Lower leg skin (tissue), 4 donors: ENCODE measurements around the gene KIRREL3. TPM values are rescaled to one million over a fixed set of nuclear protein-coding genes. Genes with fewer than 3 reads are reported as not detected.
"Not testable (repeated sequence)": the region's sequence is repeated elsewhere in the genome, so short reads cannot be mapped to it uniquely, and the experiment has no call there.

Experiments used
- DNase-seq, 2 donors: peaks; one replicate each; pipeline ENCODE4 v3.0.0-alpha.2; 2019; ENCODE audit warnings: low spot score in 2 of 2
- H3K4me3 ChIP-seq: fragments of 200-600 bp; sonication (generic); 2 replicates; pipeline ENCODE4 v1.5.1; 2017; ENCODE audit warnings: mild to moderate bottlenecking, low read depth; ENCODE audit not compliant: poor library complexity, severe bottlenecking
- CTCF ChIP-seq, 3 donors: fragments of 450-650 bp; IDR thresholded peaks; one replicate each; pipeline ENCODE4 v1.5.1; 2016; ENCODE audit warnings: antibody characterized with exemption in 3 of 3, mild to moderate bottlenecking in 3 of 3, moderate library complexity in 2 of 3
- POLR2A ChIP-seq, 2 donors: fragments of 450-650 bp; IDR thresholded peaks; one replicate each; pipeline ENCODE4 v1.6.1; 2016 to 2017; ENCODE audit warnings: antibody characterized with exemption in 2 of 2, mild to moderate bottlenecking in 1 of 2, moderate library complexity in 1 of 2
- WGBS, 2 donors: methylation state at CpG; one replicate each; pipeline ENCODE4 v1.1.5; 2018; 5-methylcytosine and 5-hydroxymethylcytosine counted together
- intact Hi-C: fragments of 100-400 bp; cut with DNase I; formaldehyde crosslinking; loops from one replicate; pipeline ENCODE4 v1.15.0; 2023; ENCODE audit warnings: low total_unique reads
- total RNA-seq, 4 donors: library from RNA; depleted of rRNA; stranded (reverse); fragments of >200 nt; gene quantifications; one replicate each; pipeline ENCODE4 v1.1.0, GENCODE V29; 2016

Gene KIRREL3
- total RNA-seq, 4 donors from 2014 or later, result 0.13 TPM; not detected in 3

GRCh38 chr11:126965331-126965730 is 35.2 kb downstream of the KIRREL3 start:
- intact Hi-C loops, result no loop called here
- WGBS, 2 donors, result 76 to 86% methylated on average over 6 of the region's 6 CpGs
- H3K4me3 ChIP-seq, result no peak overlapping the region
- no peak for DNase-seq
- TF ChIP-seq POLR2A (IDR thresholded peaks at IDR 0.05), result no peak
- no peak for TF ChIP-seq CTCF (IDR thresholded peaks at IDR 0.05)

- DNase-seq, result no peak
- TF ChIP-seq POLR2A (IDR thresholded peaks at IDR 0.05) (no peak), CTCF (IDR thresholded peaks at IDR 0.05) (no peak)
- no peak overlapping the region for H3K4me3 ChIP-seq
- WGBS, 2 donors, result 68 to 74% methylated on average over 3 of the region's 3 CpGs
- intact Hi-C loops, result no loop called here
Observed at GRCh38 chr11:126963603-126964363, 36.8 kb downstream of the KIRREL3 start.

- no peak overlapping the region for H3K4me3 ChIP-seq
- no peak for DNase-seq
- intact Hi-C loops, result no loop called here
- WGBS, 2 donors, result 46 to 52% methylated on average over 1 of the region's 1 CpG
- TF ChIP-seq CTCF (IDR thresholded peaks at IDR 0.05) (no peak), POLR2A (IDR thresholded peaks at IDR 0.05) (no peak)
Observed at GRCh38 chr11:126963115-126963514, 37.5 kb downstream of the KIRREL3 start.

- TF ChIP-seq CTCF (IDR thresholded peaks at IDR 0.05) (no peak), POLR2A (IDR thresholded peaks at IDR 0.05) (no peak)
- DNase-seq, result no peak
- no peak overlapping the region for H3K4me3 ChIP-seq
- intact Hi-C loops, result no loop called here
- WGBS, 2 donors, result 92 to 94% methylated on average over 4 of the region's 4 CpGs
Observed at GRCh38 chr11:126959700-126960099, 40.9 kb downstream of the KIRREL3 start.

- no peak for DNase-seq
- WGBS, 2 donors, result 68 to 71% methylated on average over 10 of the region's 10 CpGs
- TF ChIP-seq CTCF (IDR thresholded peaks at IDR 0.05), result no peak
- TF ChIP-seq POLR2A (IDR thresholded peaks at IDR 0.05), result no peak
- intact Hi-C loops, result no loop called here
- no peak overlapping the region for H3K4me3 ChIP-seq
Observed at GRCh38 chr11:126956635-126957034, 43.9 kb downstream of the KIRREL3 start.

- H3K4me3 ChIP-seq, DNase-seq, intact Hi-C loops: not testable (repeated sequence)
- 75 to 86% methylated on average over 2 of the region's 2 CpGs for WGBS, 2 donors
Observed at GRCh38 chr11:126952533-126952932, 48.0 kb downstream of the KIRREL3 start.
